A549 (cell line): ENCODE data around the gene PSG2. TPM values are rescaled to one million over a fixed set of nuclear protein-coding genes. Genes with fewer than 3 reads are reported as not detected.
"Not testable (repeated sequence)": the region's sequence is repeated elsewhere in the genome, so short reads cannot be mapped to it uniquely, and the experiment has no call there.

Source experiments
- ATAC-seq, 2 experiments: fragments of 200-7000 bp in 1 of 2; fragments of >200 bp in 1 of 2; cut with Nextera tagmentation in 1 of 2; cut with Tn5 transposase in 1 of 2; 3 replicates each; pipeline versions ENCODE4 v1.8.0 to v1.9.1; 2018 to 2020; ENCODE audit warnings: mild to moderate bottlenecking in 1 of 2, moderate library complexity in 1 of 2
- CTCF ChIA-PET: fragments of 300-600 bp; sonication (Branson Sonifier 250); formaldehyde crosslinking; extraction: SDS; loops from one replicate; lab custom pipeline; 2021; ENCODE audit warnings: antibody characterized with exemption, inconsistent platforms; lab: Yijun Ruan, JAX
- POLR2A ChIA-PET: fragments of 350-600 bp; formaldehyde crosslinking; extraction: SDS; loops from one replicate; lab custom pipeline; 2021; ENCODE audit warnings: antibody characterized with exemption, inconsistent platforms; lab: Yijun Ruan, JAX
- DNase-seq, 2 experiments: peaks; one replicate each; pipeline versions ENCODE4 v3.0.0 to v3.0.0-alpha.2; 2011 to 2016; ENCODE audit warnings: low read depth in 1 of 2, low spot score in 1 of 2
- FAIRE-seq: peaks from 2 replicates; lab custom pipeline; 2011; peaks lifted over from hg19 to GRCh38; lab: Jason Lieb, UNC
- H3K27ac ChIP-seq, 2 experiments: fragments of >200 bp; sonication (Bioruptor Twin); formaldehyde crosslinking; 3 replicates each; pipeline ENCODE4 v1.5.1; 2016 to 2017
- H3K4me1 ChIP-seq: fragments of >200 bp; sonication (Bioruptor Twin); formaldehyde crosslinking; 3 replicates; pipeline ENCODE4 v1.6.1; 2016
- H3K4me2 ChIP-seq: fragments of >200 bp; sonication (Bioruptor Twin); formaldehyde crosslinking; 3 replicates; pipeline ENCODE4 v1.6.1; 2016
- H3K4me3 ChIP-seq: fragments of >200 bp; sonication (Bioruptor Twin); formaldehyde crosslinking; 3 replicates; pipeline ENCODE4 v1.5.1; 2016
- H3K9me3 ChIP-seq: fragments of >200 bp; sonication (Bioruptor Twin); formaldehyde crosslinking; 3 replicates; pipeline ENCODE4 v1.6.1; 2016
- CBX2 ChIP-seq: fragments of 200-600 bp; sonication (generic); IDR thresholded peaks from 2 replicates; pipeline ENCODE4 v1.6.1; 2016; ENCODE audit warnings: low read depth, mild to moderate bottlenecking, borderline replicate concordance
- CHD2 ChIP-seq: fragments of 150-350 bp; IDR thresholded peaks from 2 replicates; pipeline ENCODE4 v1.6.1; 2014; ENCODE audit warnings: low read length; ENCODE audit not compliant: partially characterized antibody
- CTCF ChIP-seq: fragments of >200 bp; sonication (Bioruptor Twin); formaldehyde crosslinking; IDR thresholded peaks from 3 replicates; pipeline ENCODE4 v1.5.1; 2016
- EHF ChIP-seq: fragments of 250-450 bp; sonication (Bioruptor Pico); IDR thresholded peaks from 2 replicates; pipeline ENCODE4 v1.5.0; 2020; ENCODE audit warnings: mild to moderate bottlenecking
- ELK1 ChIP-seq: fragments of 150-350 bp; IDR thresholded peaks from 2 replicates; pipeline ENCODE4 v1.6.1; 2014; ENCODE audit warnings: low read depth, mild to moderate bottlenecking, low read length
- EP300 ChIP-seq, 2 experiments: fragments of >200 bp; sonication (Bioruptor Twin); formaldehyde crosslinking; IDR thresholded peaks; 2 replicates in 1 of 2; 3 replicates in 1 of 2; pipeline ENCODE4 v1.6.1; 2016 to 2017
- FOSL2 ChIP-seq, 2 experiments: fragments of 450-650 bp in 1 of 2; fragments of >200 bp in 1 of 2; sonication (Bioruptor Twin) in 1 of 2; formaldehyde crosslinking; IDR thresholded peaks; 2 replicates each; pipeline versions ENCODE4 v1.5.0 to v1.6.1; 2016 to 2020; ENCODE audit warnings: mild to moderate bottlenecking in 1 of 2, moderate library complexity in 1 of 2
- GATA3 ChIP-seq: IDR thresholded peaks from 2 replicates; pipeline ENCODE4 v1.6.1; 2012; ENCODE audit warnings: borderline replicate concordance
- HDAC2 ChIP-seq: fragments of 200-600 bp; sonication (generic); IDR thresholded peaks from 2 replicates; pipeline ENCODE4 v1.6.1; 2016
- HOXA7 ChIP-seq: fragments of 250-450 bp; sonication (Bioruptor Pico); IDR thresholded peaks from 2 replicates; pipeline ENCODE4 v1.5.0; 2020; ENCODE audit warnings: mild to moderate bottlenecking, moderate library complexity
- HOXB13 ChIP-seq: fragments of 250-450 bp; sonication (Bioruptor Pico); IDR thresholded peaks from 2 replicates; pipeline ENCODE4 v1.5.0; 2020; ENCODE audit warnings: low read depth, mild to moderate bottlenecking, moderate library complexity
- KDM1A ChIP-seq: fragments of 200-600 bp; sonication (generic); IDR thresholded peaks from 2 replicates; pipeline ENCODE4 v1.6.1; 2016; ENCODE audit warnings: low read depth, mild to moderate bottlenecking
- MAX ChIP-seq: IDR thresholded peaks from 2 replicates; pipeline ENCODE4 v1.6.1; 2012
- NPAS2 ChIP-seq: fragments of 250-450 bp; sonication (Bioruptor Pico); IDR thresholded peaks from 2 replicates; pipeline ENCODE4 v1.8.0; 2022; ENCODE audit warnings: mild to moderate bottlenecking, moderate library complexity, borderline replicate concordance
- NR3C1 ChIP-seq: fragments of >200 bp; sonication (Bioruptor Twin); formaldehyde crosslinking; IDR thresholded peaks from 3 replicates; pipeline ENCODE4 v1.6.1; 2017
- PBX3 ChIP-seq: IDR thresholded peaks from 2 replicates; pipeline ENCODE4 v1.6.1; 2012
- POLR2A ChIP-seq: IDR thresholded peaks from 2 replicates; pipeline ENCODE4 v1.6.1; 2012; ENCODE audit warnings: mild to moderate bottlenecking, low read length
- RAD21 ChIP-seq, 2 experiments: fragments of >200 bp in 1 of 2; sonication (Bioruptor Twin) in 1 of 2; formaldehyde crosslinking in 1 of 2; IDR thresholded peaks in 1 of 2; conservative IDR thresholded peaks in 1 of 2; 2 replicates in 1 of 2; 3 replicates in 1 of 2; pipeline ENCODE4 v1.6.1; 2012 to 2018; ENCODE audit warnings: inconsistent platforms in 1 of 2
- RARB ChIP-seq: fragments of 250-450 bp; sonication (Bioruptor Pico); IDR thresholded peaks from 2 replicates; pipeline ENCODE4 v1.8.0; 2021; ENCODE audit warnings: mild to moderate bottlenecking, moderate library complexity
- RCOR1 ChIP-seq: fragments of 150-350 bp; IDR thresholded peaks from 2 replicates; pipeline ENCODE4 v1.6.1; 2014; ENCODE audit warnings: antibody characterized with exemption, low read length, low read depth
- TFCP2L1 ChIP-seq: fragments of 250-450 bp; sonication (Bioruptor Pico); IDR thresholded peaks from 2 replicates; pipeline ENCODE4 v1.5.0; 2021; ENCODE audit warnings: mild to moderate bottlenecking
- WGBS: methylation state at CpG from one replicate; pipeline ENCODE4 v1.1.6; 2017; ENCODE audit errors: missing lambda C conversion rate; 5-methylcytosine and 5-hydroxymethylcytosine counted together
- polyA minus RNA-seq: library from RNA; depleted of rRNA, polyadenylated mRNA; stranded (reverse); fragments of >200 nt; gene quantifications from 2 replicates; pipeline ENCODE4 v1.2.3, GENCODE V29; 2011; rRNA and poly(A)+ RNA removed
- polyA plus RNA-seq, 4 experiments: library from polyadenylated mRNA; depleted of rRNA in 3 of 4; stranded (reverse); fragments of >200 nt; fragmentation: RNase III in 1 of 4; extraction: RNeasy Plus Mini Kit Qiagen cat#74134 plus additional on column Dnase treatment in 1 of 4; gene quantifications; 2 replicates in 3 of 4; 3 replicates in 1 of 4; pipeline ENCODE4 v1.2.3, GENCODE V29; 2011 to 2017

PSG2 gene
- not detected in 2 replicates for polyA plus RNA-seq (2011; rRNA removed)
- polyA plus RNA-seq (2012; cell fraction: cytosol; rRNA removed) = not detected in 2 replicates
- 0.06 TPM in 1 of 2 replicates, not detected in the other for polyA plus RNA-seq (2012; cell fraction: nucleus; rRNA removed)
- not detected in 3 replicates for polyA plus RNA-seq (2017; fragmentation: RNase III; extraction: RNeasy Plus Mini Kit Qiagen cat#74134 plus additional on column Dnase treatment)
- polyA minus RNA-seq = not detected in 2 replicates

GRCh38 chr19:43082601-43083000 is at the start of gene PSG2:
TSS of gene PSG2 (minus strand) at chr19:43082701. CDS start at chr19:43082569, 132 bp downstream.
- CTCF ChIA-PET = interaction anchor here (0.7 to 1.3 kb wide), 2 partner anchors 18 to 63 kb away, joined by 3 to 4 read pairs; no protein-coding TSS in a partner anchor
- WGBS = 58% methylated on average over 2 of the region's 2 CpGs
- H3K4me3 ChIP-seq, FAIRE-seq, H3K4me1 ChIP-seq, H3K27ac ChIP-seq, ATAC-seq, H3K9me3 ChIP-seq, POLR2A ChIA-PET, DNase-seq, H3K4me2 ChIP-seq: not testable (repeated sequence)

- H3K4me2 ChIP-seq, ATAC-seq, DNase-seq, H3K27ac ChIP-seq, POLR2A ChIA-PET, FAIRE-seq, H3K4me3 ChIP-seq, H3K9me3 ChIP-seq, CTCF ChIA-PET: not testable (repeated sequence)
- peaks cover 19% of the 10 kb centered on the region; the same call in 2 of the 3 replicates for H3K4me1 ChIP-seq
- 57% methylated on average over 8 of the region's 8 CpGs for WGBS
These were observed 48.9 kb upstream of the PSG2 start for GRCh38 chr19:43131281-43131842.

- H3K27ac ChIP-seq, H3K4me2 ChIP-seq, H3K9me3 ChIP-seq, DNase-seq, POLR2A ChIA-PET, H3K4me3 ChIP-seq, FAIRE-seq: not testable (repeated sequence)
- H3K4me1 ChIP-seq = peaks cover 19% of the 10 kb centered on the region; the same call in 2 of the 3 replicates
- peak in 1 of 2 experiments; percentile 43; a peak in 2 of 6 replicates for ATAC-seq
- WGBS = 84% methylated on average over 7 of the region's 7 CpGs
- CTCF ChIA-PET = interaction anchor here (0.6 kb wide), 1 partner anchor 85 kb away, joined by 4 read pairs; no protein-coding TSS in a partner anchor
These were observed 46.7 kb upstream of the PSG2 start for GRCh38 chr19:43129197-43129596.

- Histone ChIP-seq H3K4me1 (peaks cover 19% of the 10 kb centered on the region; the same call in 2 of the 3 replicates), H3K4me2 (peak overlapping the region; percentile 65), H3K27ac (peak overlapping the region; percentile 66 to 78)
- CTCF ChIA-PET = interaction anchor here (1.2 kb wide), 1 partner anchor 43 kb away, joined by 4 read pairs; no protein-coding TSS in a partner anchor
- ATAC-seq = peak; percentile 86 to 90
- H3K4me3 ChIP-seq; H3K9me3 ChIP-seq; POLR2A ChIA-PET; TF ChIP-seq FOSL2 (IDR thresholded peaks at IDR 0.05): not testable (repeated sequence)
- DNase-seq = peak in 1 of 2 experiments; percentile 69
- FAIRE-seq = peak; percentile 54
- 3% methylated on average over 3 of the region's 3 CpGs for WGBS
- TF ChIP-seq FOSL2 (CRISPR knock-in tag; IDR thresholded peaks at IDR 0.05) = peak; percentile 61
- TF ChIP-seq GATA3 = peak; percentile 75; the same call in 1 of the 2 replicates
- peak; percentile 34; the same call in 1 of the 2 replicates for TF ChIP-seq MAX
These were observed 44.8 kb upstream of the PSG2 start for GRCh38 chr19:43127336-43127735.

- Histone ChIP-seq H3K9me3 (no peaks in the 10 kb centered on the region), H3K4me3 (no peak overlapping the region), H3K27ac (peak overlapping the region; percentile 66 to 78), H3K4me1 (peaks cover 19% of the 10 kb centered on the region; the same call in 2 of the 3 replicates), H3K4me2 (peak overlapping the region; percentile 65)
- no peak for FAIRE-seq
- no peak for DNase-seq
- CTCF ChIA-PET = no interaction called here
- 45% methylated on average over 4 of the region's 4 CpGs for WGBS
- POLR2A ChIA-PET = no interaction called here
- no peak for ATAC-seq
- TF ChIP-seq ELK1 (no peak), NPAS2 (CRISPR knock-in tag) (no peak), CBX2 (no peak), CTCF (no peak), POLR2A (no peak), CHD2 (no peak), RAD21 (conservative IDR thresholded peaks at IDR 0.05 in 1 of 2, IDR thresholded peaks at IDR 0.05 in 1 of 2) (no peak), KDM1A (no peak), TFCP2L1 (CRISPR knock-in tag) (no peak), NR3C1 (no peak), PBX3 (no peak), RARB (CRISPR knock-in tag) (no peak), RCOR1 (no peak), HOXB13 (CRISPR knock-in tag) (peak; percentile 66; the same call in 1 of the 2 replicates), EHF (0 out of 2 replicates have a peak, but pooled peaks have one; percentile 41), HDAC2 (no peak), EP300 (IDR thresholded peaks at IDR 0.05) (no peak), HOXA7 (CRISPR knock-in tag) (no peak)
These were observed 44.2 kb upstream of the PSG2 start for GRCh38 chr19:43126720-43127119.
